H1 (cell line): ENCODE measurements around the gene GRB14. TPM values are rescaled to one million over a fixed set of nuclear protein-coding genes. Genes with fewer than 3 reads are reported as not detected.

Experiments used
- CTCF ChIA-PET: fragments of 300-600 bp; sonication (Branson Sonifier 250); formaldehyde crosslinking; loops from one replicate; lab custom pipeline; 2021; ENCODE audit not compliant: partially characterized antibody; lab: Charles Lee
- POLR2A ChIA-PET: fragments of 300-600 bp; sonication (Branson Sonifier 250); formaldehyde crosslinking; loops from one replicate; lab custom pipeline; 2021; ENCODE audit warnings: inconsistent platforms; ENCODE audit not compliant: partially characterized antibody; lab: Charles Lee
- DNase-seq, 2 experiments: peaks; one replicate each; pipeline versions ENCODE4 v3.0.0 to v3.0.0-alpha.2; 2010 to 2022; ENCODE audit warnings: low spot score in 2 of 2, low read depth in 1 of 2, mixed read lengths in 1 of 2
- FAIRE-seq: peaks from 2 replicates; lab custom pipeline; 2011; peaks lifted over from hg19 to GRCh38; lab: Jason Lieb, UNC
- H2AFZ ChIP-seq: 2 replicates; pipeline ENCODE4 v1.8.1; 2012; ENCODE audit warnings: low read length, inconsistent platforms
- H2AK5ac ChIP-seq: 2 replicates; pipeline ENCODE4 v1.6.1; 2013; ENCODE audit warnings: low read depth, low read length
- H2BK120ac ChIP-seq: replicated peaks from 2 replicates; pipeline ENCODE3; 2013; ENCODE audit warnings: low read depth, low read length, inconsistent platforms
- H2BK12ac ChIP-seq: 2 replicates; pipeline ENCODE4 v1.6.1; 2013; ENCODE audit warnings: low read depth, low read length
- H2BK15ac ChIP-seq: 2 replicates; pipeline ENCODE4 v1.6.1; 2013; ENCODE audit warnings: low read length
- H2BK20ac ChIP-seq: 2 replicates; pipeline ENCODE4 v1.6.1; 2013; ENCODE audit warnings: low read length
- H2BK5ac ChIP-seq: 2 replicates; pipeline ENCODE4 v1.6.1; 2013; ENCODE audit warnings: low read depth, low read length
- H3K14ac ChIP-seq: 2 replicates; pipeline ENCODE4 v1.6.1; 2013; ENCODE audit warnings: inconsistent platforms; ENCODE audit not compliant: insufficient read length
- H3K18ac ChIP-seq: 2 replicates; pipeline ENCODE4 v1.6.1; 2013; ENCODE audit warnings: low read length; ENCODE audit errors: extremely low read depth
- H3K23ac ChIP-seq: 2 replicates; pipeline ENCODE4 v1.6.1; 2013; ENCODE audit warnings: inconsistent platforms; ENCODE audit not compliant: insufficient read length
- H3K23me2 ChIP-seq: 2 replicates; pipeline ENCODE4 v1.6.1; 2013; ENCODE audit warnings: low read depth, low read length
- H3K27ac ChIP-seq: 2 replicates; pipeline ENCODE4 v1.6.1; 2011; ENCODE audit warnings: low read depth, low read length, inconsistent platforms
- H3K27me3 ChIP-seq, 4 experiments: replicated peaks in 1 of 4; 1 replicate in 1 of 4; 2 replicates in 3 of 4; pipeline versions ENCODE4 v1.6.1 to v1.8.1; 2011 to 2013; ENCODE audit warnings: low read length in 3 of 4, mild to moderate bottlenecking in 3 of 4, inconsistent platforms in 2 of 4, mixed read lengths in 2 of 4, moderate library complexity in 1 of 4; ENCODE audit not compliant: control insufficient read depth in 3 of 4, insufficient read depth in 3 of 4; ENCODE audit errors: extremely low read depth in 1 of 4
- H3K36me3 ChIP-seq, 4 experiments: 2 replicates each; pipeline versions ENCODE4 v1.6.1 to v1.8.1; 2011 to 2013; ENCODE audit warnings: mild to moderate bottlenecking in 4 of 4, low read length in 3 of 4, moderate library complexity in 2 of 4, control low read depth in 1 of 4, inconsistent platforms in 1 of 4; ENCODE audit not compliant: insufficient read depth in 4 of 4, control insufficient read depth in 2 of 4
- H3K4ac ChIP-seq: replicated peaks from 2 replicates; pipeline ENCODE3; 2013; ENCODE audit warnings: low read length, low read depth, mixed read lengths, inconsistent platforms; ENCODE audit not compliant: insufficient read length
- H3K4me1 ChIP-seq, 4 experiments: replicated peaks in 1 of 4; 1 replicate in 1 of 4; 2 replicates in 3 of 4; pipeline versions ENCODE4 v1.6.1 to v1.8.1; 2011 to 2013; ENCODE audit warnings: low read length in 3 of 4, inconsistent platforms in 2 of 4, mixed read lengths in 1 of 4; ENCODE audit not compliant: insufficient read depth in 4 of 4, control insufficient read depth in 3 of 4
- H3K4me2 ChIP-seq, 2 experiments: 2 replicates each; pipeline versions ENCODE4 v1.6.1 to v1.8.1; 2011 to 2013; ENCODE audit warnings: low read depth in 2 of 2, low read length in 2 of 2, control low read depth in 1 of 2, inconsistent platforms in 1 of 2, mild to moderate bottlenecking in 1 of 2; ENCODE audit not compliant: insufficient read depth in 1 of 2
- H3K4me3 ChIP-seq, 4 experiments: fragments of 200-600, 300-600 bp in 1 of 4; sonication (generic), shearing (Covaris generic), sonication (Bioruptor Twin) in 1 of 4; 2 replicates each; pipeline versions ENCODE4 v1.5.1 to v1.8.1; 2011 to 2016; ENCODE audit warnings: low read length in 4 of 4, low read depth in 3 of 4, control low read depth in 2 of 4, inconsistent platforms in 2 of 4, mild to moderate bottlenecking in 2 of 4, mixed read lengths in 1 of 4, moderate library complexity in 1 of 4; ENCODE audit not compliant: insufficient read depth in 2 of 4; ENCODE audit errors: extremely low read depth in 1 of 4
- H3K56ac ChIP-seq: replicated peaks from 2 replicates; pipeline ENCODE3; 2013; ENCODE audit warnings: low read depth, mild to moderate bottlenecking, mixed read lengths, low read length, inconsistent platforms; ENCODE audit not compliant: insufficient read length
- H3K79me1 ChIP-seq: 2 replicates; pipeline ENCODE4 v1.6.1; 2013; ENCODE audit warnings: low read depth, low read length, control low read depth
- H3K79me2 ChIP-seq, 2 experiments: 2 replicates each; pipeline versions ENCODE4 v1.6.1 to v1.8.1; 2012 to 2013; ENCODE audit warnings: low read length in 2 of 2, mild to moderate bottlenecking in 2 of 2, inconsistent platforms in 1 of 2; ENCODE audit not compliant: insufficient read depth in 2 of 2, control insufficient read depth in 1 of 2
- H3K9ac ChIP-seq, 4 experiments: replicated peaks in 1 of 4; 1 replicate in 1 of 4; 2 replicates in 3 of 4; pipeline versions ENCODE4 v1.6.1 to v1.8.1; 2011 to 2013; ENCODE audit warnings: low read depth in 3 of 4, low read length in 3 of 4, control low read depth in 2 of 4, mild to moderate bottlenecking in 2 of 4, moderate library complexity in 2 of 4, inconsistent platforms in 1 of 4; ENCODE audit errors: extremely low read depth in 1 of 4
- H3K9me3 ChIP-seq, 2 experiments: 2 replicates each; pipeline versions ENCODE4 v1.6.1 to v1.8.1; 2012 to 2013; ENCODE audit warnings: mild to moderate bottlenecking in 2 of 2, moderate library complexity in 2 of 2, control low read depth in 1 of 2, inconsistent platforms in 1 of 2, low read depth in 1 of 2, low read length in 1 of 2, mixed read lengths in 1 of 2; ENCODE audit not compliant: insufficient read depth in 2 of 2
- H4K20me1 ChIP-seq, 2 experiments: replicated peaks in 1 of 2; 2 replicates each; pipeline versions ENCODE3 to v1.8.1; 2011 to 2013; ENCODE audit warnings: inconsistent platforms in 2 of 2, low read length in 2 of 2, mild to moderate bottlenecking in 1 of 2; ENCODE audit not compliant: insufficient read depth in 2 of 2, control insufficient read depth in 1 of 2
- H4K5ac ChIP-seq: 2 replicates; pipeline ENCODE4 v1.6.1; 2013; ENCODE audit warnings: low read length, low read depth, mixed read lengths, inconsistent platforms; ENCODE audit not compliant: insufficient read length
- H4K8ac ChIP-seq: 2 replicates; pipeline ENCODE4 v1.8.0; 2013; ENCODE audit warnings: mild to moderate bottlenecking, moderate library complexity, low read length, inconsistent platforms; ENCODE audit not compliant: insufficient read depth; ENCODE audit errors: extremely low read depth
- H4K91ac ChIP-seq: replicated peaks from 2 replicates; pipeline ENCODE3; 2013; ENCODE audit warnings: low read length, mixed read lengths, inconsistent platforms; ENCODE audit not compliant: insufficient read length
- BRCA1 ChIP-seq: IDR thresholded peaks from 2 replicates; pipeline ENCODE4 v1.6.1; 2012; ENCODE audit warnings: low read depth, low read length, improper control_type of control experiment
- POU5F1 ChIP-seq: IDR thresholded peaks from 2 replicates; pipeline ENCODE4 v1.6.1; 2011; ENCODE audit warnings: low read depth, mild to moderate bottlenecking, low read length, moderate library complexity
- TBP ChIP-seq: IDR thresholded peaks from 2 replicates; pipeline ENCODE4 v1.6.1; 2011; ENCODE audit warnings: low read depth, low read length, improper control_type of control experiment
- WGBS, 2 experiments: shearing (Covaris generic) in 1 of 2; methylation state at CpG; one replicate each; pipeline versions ENCODE4 v1.1.6 to v1.1.7; 2013 to 2015; ENCODE audit warnings: low lambda C conversion rate in 2 of 2, mixed read lengths in 2 of 2, inconsistent platforms in 1 of 2, low coverage in 1 of 2, missing lambda C conversion rate in 1 of 2; ENCODE audit not compliant: insufficient replicate concordance in 2 of 2, insufficient coverage in 1 of 2, insufficient read length in 1 of 2; ENCODE audit errors: extremely low coverage in 1 of 2, missing lambda C conversion rate in 1 of 2; 5-methylcytosine and 5-hydroxymethylcytosine counted together
- polyA plus RNA-seq, 7 experiments: library from polyadenylated mRNA; depleted of rRNA in 3 of 7; stranded (reverse) in 5 of 7; unstranded in 2 of 7; fragments of >200 nt in 5 of 7; fragments of 200-250 nt in 2 of 7; gene quantifications; 1 replicate in 5 of 7; 2 replicates in 1 of 7; 4 replicates in 1 of 7; pipeline versions ENCODE4 v1.2.1 to v1.2.3, GENCODE V29; 2011 to 2013; ENCODE audit warnings: missing spikeins in 2 of 7, mixed read lengths in 2 of 7
- total RNA-seq: library from RNA; stranded (reverse); fragmentation: NEBNext Ultra II Directional; extraction: Animal tissue kit (Norgen Biotek cat#: 25700); gene quantifications from 2 replicates; pipeline ENCODE4 v1.2.1, GENCODE V29; 2021
- TF ChIP-seq, protein P1 (sequence below): IDR thresholded peaks from 2 replicates; pipeline ENCODE4 v1.6.1; 2011; ENCODE audit warnings: low read depth, mild to moderate bottlenecking, low read length; ENCODE audit not compliant: insufficient read depth

The GRB14 gene
- total and polyA plus RNA-seq, 2 of the 8 experiments (the other 6 are each of a cell fraction or from before 2014, with no cell fraction given): 2.5 to 11.6 TPM

GRCh38 chr2:164642268-164642667 is 21.0 kb upstream of the GRB14 start:
- Histone ChIP-seq H2BK15ac (no peak overlapping the region), H3K27ac (no peak overlapping the region), H3K9me3 (no peaks in the 10 kb centered on the region), H3K23me2 (no peaks in the 10 kb centered on the region), H4K20me1 (no peaks in the 10 kb centered on the region), H2BK12ac (no peak overlapping the region), H3K79me2 (no peaks in the 10 kb centered on the region), H3K56ac (no peak overlapping the region), H3K18ac (no peak overlapping the region), H2AFZ (no peak overlapping the region), H3K4ac (no peak overlapping the region), H3K23ac (no peak overlapping the region), H3K9ac (no peak overlapping the region), H4K91ac (no peak overlapping the region), H4K5ac (no peak overlapping the region), H3K36me3 (no peaks in the 10 kb centered on the region), H2BK5ac (no peak overlapping the region), H2BK20ac (no peak overlapping the region), H3K79me1 (no peaks in the 10 kb centered on the region), H2BK120ac (no peak overlapping the region), H3K4me2 (no peak overlapping the region), H3K14ac (no peak overlapping the region), H2AK5ac (no peak overlapping the region), H4K8ac (no peak overlapping the region), H3K4me1 (peaks cover 0 to 3% (median 0%) of the 10 kb centered on the region in 4 experiments; a peak in 1 of 7 replicates), H3K27me3 (no peaks in the 10 kb centered on the region), H3K4me3 (no peak overlapping the region)
- CTCF ChIA-PET: interaction anchor here (1.1 to 1.6 kb wide), 3 partner anchors 9 to 81 kb away, joined by 4 to 9 read pairs (median 4); no protein-coding TSS in a partner anchor
- DNase-seq: no peak
- no peak for FAIRE-seq
- TF ChIP-seq BRCA1 (no peak), POU5F1 (no peak), TBP (no peak)
- TF ChIP-seq, protein P1, sequence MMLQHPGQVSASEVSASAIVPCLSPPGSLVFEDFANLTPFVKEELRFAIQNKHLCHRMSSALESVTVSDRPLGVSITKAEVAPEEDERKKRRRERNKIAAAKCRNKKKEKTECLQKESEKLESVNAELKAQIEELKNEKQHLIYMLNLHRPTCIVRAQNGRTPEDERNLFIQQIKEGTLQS: no peak
- WGBS, 2 experiments: 93% methylated on average over 2 of the region's 2 CpGs; no CpG with 5 or more reads in 1 of the 2 experiments
- POLR2A ChIA-PET: interaction anchor here (1.6 kb wide), 1 partner anchor 20 kb away, joined by 7 read pairs; no protein-coding TSS in a partner anchor
